ENCODE results near the gene TTC4.

DNA sequence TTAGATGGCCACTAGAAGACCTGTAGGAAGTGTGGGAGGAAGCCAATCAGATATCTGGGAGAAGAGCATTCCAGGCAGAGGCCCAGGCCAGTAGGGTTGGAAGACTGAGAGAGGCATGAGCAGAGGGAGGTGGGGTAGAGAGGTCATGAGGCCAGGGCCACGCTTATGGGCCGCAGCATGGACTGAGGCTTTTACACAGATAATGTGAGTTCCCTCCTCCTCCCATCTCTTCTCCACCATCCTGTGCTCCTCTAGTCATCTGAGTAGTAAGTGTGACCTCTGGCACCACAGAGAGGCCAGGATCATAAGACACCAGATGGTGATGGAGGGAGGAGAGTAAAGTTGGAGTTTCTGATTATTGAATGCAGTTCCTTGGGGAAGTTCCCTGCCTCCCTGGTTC lies 68.4 kb downstream of the TTC4 start:
- TF ChIP-seq POLR2AphosphoS5 (IDR thresholded peaks at IDR 0.05; ENCODE audit: low read depth, low read length): no peak
- TF ChIP-seq, protein P1, sequence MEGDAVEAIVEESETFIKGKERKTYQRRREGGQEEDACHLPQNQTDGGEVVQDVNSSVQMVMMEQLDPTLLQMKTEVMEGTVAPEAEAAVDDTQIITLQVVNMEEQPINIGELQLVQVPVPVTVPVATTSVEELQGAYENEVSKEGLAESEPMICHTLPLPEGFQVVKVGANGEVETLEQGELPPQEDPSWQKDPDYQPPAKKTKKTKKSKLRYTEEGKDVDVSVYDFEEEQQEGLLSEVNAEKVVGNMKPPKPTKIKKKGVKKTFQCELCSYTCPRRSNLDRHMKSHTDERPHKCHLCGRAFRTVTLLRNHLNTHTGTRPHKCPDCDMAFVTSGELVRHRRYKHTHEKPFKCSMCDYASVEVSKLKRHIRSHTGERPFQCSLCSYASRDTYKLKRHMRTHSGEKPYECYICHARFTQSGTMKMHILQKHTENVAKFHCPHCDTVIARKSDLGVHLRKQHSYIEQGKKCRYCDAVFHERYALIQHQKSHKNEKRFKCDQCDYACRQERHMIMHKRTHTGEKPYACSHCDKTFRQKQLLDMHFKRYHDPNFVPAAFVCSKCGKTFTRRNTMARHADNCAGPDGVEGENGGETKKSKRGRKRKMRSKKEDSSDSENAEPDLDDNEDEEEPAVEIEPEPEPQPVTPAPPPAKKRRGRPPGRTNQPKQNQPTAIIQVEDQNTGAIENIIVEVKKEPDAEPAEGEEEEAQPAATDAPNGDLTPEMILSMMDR (IDR thresholded peaks at IDR 0.05 in 2 of 3, conservative IDR thresholded peaks at IDR 0.05 in 1 of 3; ENCODE audit: borderline replicate concordance in 1 of 3, insufficient read depth in 1 of 3, low read depth in 2 of 3, low read length in 2 of 3): no peak
- TF ChIP-seq EZH2phosphoT487 (IDR thresholded peaks at IDR 0.05; ENCODE audit: borderline replicate concordance): no peak
- TF ChIP-seq YY1 (IDR thresholded peaks at IDR 0.05; ENCODE audit: extremely low read depth, insufficient replicate concordance, low read depth, low read length): no peak
- no peak for TF ChIP-seq EZH2 (IDR thresholded peaks at IDR 0.05)
- TF ChIP-seq SIN3A (IDR thresholded peaks at IDR 0.05; ENCODE audit: low read depth): no peak
- TF ChIP-seq JUND (IDR thresholded peaks at IDR 0.05): no peak
- no peak for TF ChIP-seq POLR2A (IDR thresholded peaks at IDR 0.05; ENCODE audit: borderline replicate concordance, extremely low read depth, insufficient read depth, insufficient read length)
- TF ChIP-seq, protein P2, sequence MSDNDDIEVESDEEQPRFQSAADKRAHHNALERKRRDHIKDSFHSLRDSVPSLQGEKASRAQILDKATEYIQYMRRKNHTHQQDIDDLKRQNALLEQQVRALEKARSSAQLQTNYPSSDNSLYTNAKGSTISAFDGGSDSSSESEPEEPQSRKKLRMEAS (IDR thresholded peaks at IDR 0.05): no peak
- no peak for TF ChIP-seq SP1 (IDR thresholded peaks at IDR 0.05; ENCODE audit: low read depth)
- no peak for TF ChIP-seq RAD21 (IDR thresholded peaks at IDR 0.05; ENCODE audit: low read depth)

Data from HCT116 (cell line).